Adipose tissue (tissue), 3 donors: ENCODE data around the gene ARID5B. TPM values are rescaled to one million over a fixed set of nuclear protein-coding genes. Genes with fewer than 3 reads are reported as not detected.
A peak's percentile ranks its signal among the peaks of the same experiment; 100 is the strongest.

Experiments
- H3K27ac ChIP-seq: one replicate; pipeline ENCODE4 v1.5.1; 2013; ENCODE audit warnings: low read depth, low read length
- WGBS, 3 donors: extraction: QIAGEN DNeasy Blood & Tissue Kit; methylation state at CpG; one replicate each; pipeline ENCODE4 v1.1.7; 2013; 5-methylcytosine and 5-hydroxymethylcytosine counted together
- polyA plus RNA-seq, 3 donors: library from polyadenylated mRNA; stranded (reverse); fragments of 200-250 nt; gene quantifications; one replicate each; pipeline ENCODE4 v1.2.3, GENCODE V29; 2013
- donor health status: healthy with polysubstance abuse.
- donor health status: Bipolar disorder and iron deficiency.
- donor health status: healthy.

The ARID5B gene
- polyA plus RNA-seq, 3 donors = 3.3 to 59.6 (median 36.6) TPM

GRCh38 chr10:61901829-61902444 lies 438 bp downstream of the ARID5B start:
- 0% methylated on average over 14 of the region's 14 CpGs for WGBS, 3 donors
- no peak overlapping the region for H3K27ac ChIP-seq

GRCh38 chr10:61902445-61903220 lies 1.1 kb downstream of the ARID5B start:
- peak overlapping the region; percentile 86 for H3K27ac ChIP-seq
- WGBS, 3 donors = 0 to 1% (median 0%) methylated on average over 22 to 25 of the region's 25 CpGs

- peak overlapping the region; percentile 86 for H3K27ac ChIP-seq
- WGBS, 3 donors = 0 to 1% (median 1%) methylated on average over 40 to 56 of the region's 56 CpGs
Measured at GRCh38 chr10:61903221-61903927, 1.9 kb downstream of the ARID5B start.

GRCh38 chr10:61903928-61904344 lies 2.4 kb downstream of the ARID5B start:
- 4 to 7% (median 7%) methylated on average over 7 of the region's 7 CpGs for WGBS, 3 donors
- no peak overlapping the region for H3K27ac ChIP-seq

GRCh38 chr10:61904733-61905725 lies 3.5 kb downstream of the ARID5B start:
- H3K27ac ChIP-seq = no peak overlapping the region
- 39 to 49% (median 39%) methylated on average over 6 of the region's 6 CpGs for WGBS, 3 donors

- no peak overlapping the region for H3K27ac ChIP-seq
- 60 to 95% (median 87%) methylated on average over 3 of the region's 3 CpGs for WGBS, 3 donors
Measured at GRCh38 chr10:61905837-61906561, 4.5 kb downstream of the ARID5B start.

GRCh38 chr10:61906562-61906901 lies 5.0 kb downstream of the ARID5B start:
- no peak overlapping the region for H3K27ac ChIP-seq
- 49 to 95% (median 87%) methylated on average over 2 of the region's 2 CpGs for WGBS, 3 donors

GRCh38 chr10:61907011-61907410 lies 5.5 kb downstream of the ARID5B start:
- 85 to 93% (median 90%) methylated on average over 2 of the region's 2 CpGs for whole genome bisulfite sequencing, 3 donors
- H3K27ac ChIP-seq = no peak overlapping the region

- WGBS, 3 donors = 88 to 92% (median 91%) methylated on average over 3 of the region's 3 CpGs
- no peak overlapping the region for H3K27ac ChIP-seq
Measured at GRCh38 chr10:61907587-61907986, 6.1 kb downstream of the ARID5B start.

GRCh38 chr10:61910226-61910805 lies 8.8 kb downstream of the ARID5B start:
- no peak overlapping the region for H3K27ac ChIP-seq
- WGBS, 3 donors = 93 to 97% (median 96%) methylated on average over 6 of the region's 6 CpGs

- 50 to 92% (median 86%) methylated on average over 2 of the region's 2 CpGs for WGBS, 3 donors
Measured at GRCh38 chr10:61910894-61911293, 9.4 kb downstream of the ARID5B start.

GRCh38 chr10:61911425-61911824 lies 9.9 kb downstream of the ARID5B start:
- WGBS, 3 donors = 75 to 84% (median 76%) methylated on average over 5 of the region's 5 CpGs
- no peak overlapping the region for H3K27ac ChIP-seq

More at GRCh38 chr10:61910894-61911293, 9.4 kb downstream of the ARID5B start:
- H3K27ac ChIP-seq = no peak overlapping the region

- WGBS, 3 donors = 72 to 93% (median 88%) methylated on average over 2 of the region's 2 CpGs
- H3K27ac ChIP-seq = no peak overlapping the region
Measured at GRCh38 chr10:61912981-61913380, 11.5 kb downstream of the ARID5B start.

- 83 to 98% (median 96%) methylated on average over 1 of the region's 1 CpG for WGBS, 3 donors
Measured at GRCh38 chr10:61918140-61918539, 16.6 kb downstream of the ARID5B start.

GRCh38 chr10:61918989-61919388 lies 17.5 kb downstream of the ARID5B start:
- no peak overlapping the region for H3K27ac ChIP-seq
- 91 to 96% (median 96%) methylated on average over 3 to 4 of the region's 4 CpGs for WGBS, 3 donors

More at GRCh38 chr10:61918140-61918539, 16.6 kb downstream of the ARID5B start:
- no peak overlapping the region for H3K27ac ChIP-seq

- H3K27ac ChIP-seq = no peak overlapping the region
- WGBS, 3 donors = 83 to 92% (median 92%) methylated on average over 2 of the region's 2 CpGs
Measured at GRCh38 chr10:61919646-61920215, 18.2 kb downstream of the ARID5B start.

GRCh38 chr10:61921143-61921542 lies 19.6 kb downstream of the ARID5B start:
- H3K27ac ChIP-seq = no peak overlapping the region
- WGBS, 3 donors = 98% methylated on average over 2 of the region's 2 CpGs
